ENCODE data around the gene TRDN. TPM values are rescaled to one million over a fixed set of nuclear protein-coding genes. Genes with fewer than 3 reads are reported as not detected.

TRDN gene
- total RNA-seq, 3 donors from 2014 or later (not counting 1 experiment from before 2014, with no cell fraction given), result not detected

DNA sequence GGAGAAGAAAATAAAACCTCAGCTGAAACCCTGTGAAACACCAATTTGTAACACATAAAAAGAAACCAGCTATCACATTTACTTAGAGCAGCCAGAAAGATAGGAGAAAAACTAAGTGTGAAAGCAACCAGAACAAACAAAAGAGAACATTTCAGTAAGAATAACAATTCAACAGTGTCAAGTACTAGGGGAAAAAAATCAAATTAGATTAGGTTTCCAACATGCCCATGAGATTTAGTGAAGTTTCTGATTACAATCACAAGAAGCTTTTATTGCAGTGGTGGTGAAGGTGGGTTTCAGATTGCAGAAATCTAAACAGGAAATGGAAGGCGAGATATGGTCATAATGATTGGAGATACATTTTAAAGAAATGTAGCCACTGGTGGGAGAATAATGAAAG lies 22.1 kb upstream of the TRDN start:
- no peaks in the 10 kb centered on the region for H3K27me3 ChIP-seq (ENCODE audit: control insufficient read depth, insufficient read depth, low read length)
- DNase-seq (no peak), ATAC-seq (peak in 1 of 3 donors; percentile 67)
- H3K4me1 ChIP-seq (ENCODE audit: control insufficient read depth, insufficient read depth, low read length), result no peaks in the 10 kb centered on the region
- H3K9me3 ChIP-seq (ENCODE audit: control insufficient read depth, insufficient read depth, low read length), result peaks cover 3% of the 10 kb centered on the region
- TF ChIP-seq, protein P1, sequence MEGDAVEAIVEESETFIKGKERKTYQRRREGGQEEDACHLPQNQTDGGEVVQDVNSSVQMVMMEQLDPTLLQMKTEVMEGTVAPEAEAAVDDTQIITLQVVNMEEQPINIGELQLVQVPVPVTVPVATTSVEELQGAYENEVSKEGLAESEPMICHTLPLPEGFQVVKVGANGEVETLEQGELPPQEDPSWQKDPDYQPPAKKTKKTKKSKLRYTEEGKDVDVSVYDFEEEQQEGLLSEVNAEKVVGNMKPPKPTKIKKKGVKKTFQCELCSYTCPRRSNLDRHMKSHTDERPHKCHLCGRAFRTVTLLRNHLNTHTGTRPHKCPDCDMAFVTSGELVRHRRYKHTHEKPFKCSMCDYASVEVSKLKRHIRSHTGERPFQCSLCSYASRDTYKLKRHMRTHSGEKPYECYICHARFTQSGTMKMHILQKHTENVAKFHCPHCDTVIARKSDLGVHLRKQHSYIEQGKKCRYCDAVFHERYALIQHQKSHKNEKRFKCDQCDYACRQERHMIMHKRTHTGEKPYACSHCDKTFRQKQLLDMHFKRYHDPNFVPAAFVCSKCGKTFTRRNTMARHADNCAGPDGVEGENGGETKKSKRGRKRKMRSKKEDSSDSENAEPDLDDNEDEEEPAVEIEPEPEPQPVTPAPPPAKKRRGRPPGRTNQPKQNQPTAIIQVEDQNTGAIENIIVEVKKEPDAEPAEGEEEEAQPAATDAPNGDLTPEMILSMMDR (IDR thresholded peaks at IDR 0.05), result no peak
- Mint-ChIP-seq H3K36me3 (no peaks in the 10 kb centered on the region), H3K27me3 (ENCODE audit: low read depth in 2 of 2) (no peaks in the 10 kb centered on the region), H3K9me3 (peaks cover 2 to 4% of the 10 kb centered on the region in 2 donors), H3K4me1 (no peaks in the 10 kb centered on the region), H3K4me3 (no peak overlapping the region), H3K27ac (no peak overlapping the region)
- intact Hi-C loops (cut with micrococcal nuclease), result no loop called here
- WGBS (ENCODE audit: insufficient coverage), result 66% methylated on average over 1 of the region's 1 CpG
- H3K27ac ChIP-seq (ENCODE audit: low read length), result no peak overlapping the region
- no peak overlapping the region for H3K4me3 ChIP-seq (ENCODE audit: low read length)
- no peaks in the 10 kb centered on the region for H3K36me3 ChIP-seq (ENCODE audit: control insufficient read depth, insufficient read depth, low read length)

DNA sequence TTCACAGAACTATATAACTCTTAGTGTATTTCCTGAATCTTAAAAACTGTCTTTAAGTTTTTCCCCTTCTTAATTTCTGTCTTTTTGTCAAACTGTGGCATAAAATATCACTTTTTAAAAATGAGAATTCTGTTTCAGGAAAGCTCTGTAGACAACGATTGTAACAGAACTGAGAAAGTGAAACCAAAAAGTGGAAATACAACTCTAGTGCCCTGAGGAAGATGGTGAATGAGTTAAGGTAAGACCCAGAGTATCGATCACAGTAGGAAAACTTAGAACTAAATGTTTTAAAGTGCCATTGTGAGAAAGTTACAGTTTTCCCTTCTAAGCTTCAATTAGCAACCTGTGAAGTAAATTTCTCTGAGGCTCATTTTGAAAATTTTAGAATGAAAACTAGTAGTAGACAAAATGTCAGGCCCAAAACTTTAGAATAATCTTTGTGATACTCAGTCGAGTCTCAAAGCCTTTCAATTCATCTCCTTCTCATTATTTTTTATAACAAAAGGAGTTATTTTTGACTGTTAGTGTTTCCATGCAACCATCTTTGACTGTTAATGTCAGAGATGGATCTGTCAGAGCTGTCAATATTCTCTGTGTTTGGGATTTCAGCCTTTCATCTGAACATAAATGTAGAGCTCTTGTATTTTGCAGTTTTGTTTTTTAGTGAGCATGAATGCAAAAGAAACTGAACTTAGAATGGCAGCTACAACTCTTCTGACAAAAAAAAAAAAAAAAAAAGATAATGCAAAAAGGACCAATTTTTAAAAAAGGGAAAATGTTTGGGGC lies 19.0 kb upstream of the TRDN start:
- Histone ChIP-seq H3K27ac (ENCODE audit: low read length) (no peak overlapping the region), H3K9me3 (ENCODE audit: control insufficient read depth, insufficient read depth, low read length) (no peaks in the 10 kb centered on the region), H3K4me1 (ENCODE audit: control insufficient read depth, insufficient read depth, low read length) (no peaks in the 10 kb centered on the region), H3K36me3 (ENCODE audit: control insufficient read depth, insufficient read depth, low read length) (no peaks in the 10 kb centered on the region), H3K4me3 (ENCODE audit: low read length) (no peak overlapping the region), H3K27me3 (ENCODE audit: control insufficient read depth, insufficient read depth, low read length) (no peaks in the 10 kb centered on the region)
- Mint-ChIP-seq H3K27me3 (ENCODE audit: low read depth in 2 of 2) (no peaks in the 10 kb centered on the region), H3K4me3 (peak overlapping the region; percentile 70), H3K9me3 (peaks cover 0 to 3% of the 10 kb centered on the region in 2 donors), H3K27ac (peak overlapping the region in 1 of 2 donors; percentile 24), H3K4me1 (no peaks in the 10 kb centered on the region), H3K36me3 (no peaks in the 10 kb centered on the region)
- DNase-seq (no peak), ATAC-seq (peak in 1 of 3 donors; percentile 45)
- intact Hi-C loops (cut with micrococcal nuclease), result no loop called here
- 0% methylated on average over 2 of the region's 3 CpGs for WGBS (ENCODE audit: insufficient coverage)
- TF ChIP-seq, protein P1 (IDR thresholded peaks at IDR 0.05), result no peak

DNA sequence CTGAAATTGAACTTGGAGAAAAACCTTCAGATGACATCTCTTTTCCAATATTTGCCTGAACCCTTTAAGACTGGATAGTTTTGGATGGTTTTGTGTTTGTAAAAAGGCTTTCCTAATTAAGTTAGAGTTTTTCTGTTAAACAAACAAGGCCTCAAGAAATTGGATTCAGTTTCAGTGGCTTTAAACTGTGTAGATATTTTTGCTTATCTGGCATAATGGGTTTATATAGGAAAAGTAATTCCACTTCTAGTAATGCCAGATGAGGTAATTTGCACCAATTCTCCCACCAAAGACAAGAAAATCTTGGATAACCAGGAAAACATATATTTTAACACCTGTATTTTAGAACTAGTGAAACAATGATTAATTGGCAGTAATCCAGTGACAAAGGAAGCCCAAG lies 12.0 kb upstream of the TRDN start:
- no peaks in the 10 kb centered on the region for H3K36me3 Mint-ChIP-seq
- Histone ChIP-seq H3K9me3 (ENCODE audit: control insufficient read depth, insufficient read depth, low read length) (no peaks in the 10 kb centered on the region), H3K4me1 (ENCODE audit: control insufficient read depth, insufficient read depth, low read length) (no peaks in the 10 kb centered on the region), H3K27ac (ENCODE audit: low read length) (no peak overlapping the region), H3K36me3 (ENCODE audit: control insufficient read depth, insufficient read depth, low read length) (no peaks in the 10 kb centered on the region), H3K4me3 (ENCODE audit: low read length) (no peak overlapping the region), H3K27me3 (ENCODE audit: control insufficient read depth, insufficient read depth, low read length) (no peaks in the 10 kb centered on the region)
- intact Hi-C loops (cut with micrococcal nuclease), result no loop called here
- no peak for DNase-seq
- no peak overlapping the region for H3K27ac Mint-ChIP-seq
- H3K27me3 Mint-ChIP-seq (ENCODE audit: low read depth in 2 of 2), result no peaks in the 10 kb centered on the region
- ATAC-seq, result no peak
- TF ChIP-seq, protein P1 (IDR thresholded peaks at IDR 0.05), result no peak
- no peak overlapping the region for H3K4me3 Mint-ChIP-seq
- H3K4me1 Mint-ChIP-seq, result no peaks in the 10 kb centered on the region
- H3K9me3 Mint-ChIP-seq, result peaks cover 5 to 14% of the 10 kb centered on the region in 2 donors

All from natural killer cell (primary cell).